IMR-90 (cell line): ENCODE data around the gene HSPA12A. TPM values are rescaled to one million over a fixed set of nuclear protein-coding genes. Genes with fewer than 3 reads are reported as not detected.

Source experiments
- ATAC-seq: fragments of 200-7000 bp; cut with Tn5 transposase; 2 replicates; pipeline ENCODE4 v1.9.1; 2020; ENCODE audit warnings: low read depth, mild to moderate bottlenecking, moderate library complexity
- BruUV-seq: library from RNA; stranded (reverse); fragments of 400-500 nt; replicated peaks from 2 replicates; lab custom pipeline; 2021; lab: Mats Ljungman, UMichigan
- CTCF ChIA-PET: fragments of 300-600 bp; formaldehyde crosslinking; extraction: SDS; loops from one replicate; lab custom pipeline; 2021; ENCODE audit warnings: antibody characterized with exemption; lab: Yijun Ruan, JAX
- POLR2A ChIA-PET: fragments of 300-600 bp; sonication (Branson Sonifier 250); formaldehyde crosslinking; loops from one replicate; lab custom pipeline; 2022; ENCODE audit warnings: antibody characterized with exemption; ENCODE audit not compliant: unreplicated experiment; lab: Charles Lee
- DNase-seq: peaks from one replicate; pipeline ENCODE4 v3.0.0; 2013
- H2AFZ ChIP-seq: replicated peaks from 2 replicates; pipeline ENCODE3; 2013; ENCODE audit warnings: low read length, mild to moderate bottlenecking; ENCODE audit not compliant: poor library complexity
- H2AK5ac ChIP-seq: 2 replicates; pipeline ENCODE4 v1.6.1; 2013; ENCODE audit warnings: low read depth, low read length, inconsistent platforms
- H2AK9ac ChIP-seq: replicated peaks from 2 replicates; pipeline ENCODE3; 2013; ENCODE audit warnings: mild to moderate bottlenecking, low read depth, low read length, moderate library complexity; ENCODE audit not compliant: poor library complexity
- H2BK120ac ChIP-seq: 2 replicates; pipeline ENCODE4 v1.6.1; 2013; ENCODE audit warnings: low read depth, low read length, inconsistent platforms
- H2BK15ac ChIP-seq: 3 replicates; pipeline ENCODE4 v1.6.1; 2013; ENCODE audit warnings: low read depth, low read length, inconsistent platforms
- H2BK20ac ChIP-seq: 2 replicates; pipeline ENCODE4 v1.6.1; 2013; ENCODE audit warnings: low read depth, mild to moderate bottlenecking, inconsistent platforms, low read length, moderate library complexity
- H2BK5ac ChIP-seq: 2 replicates; pipeline ENCODE4 v1.6.1; 2013; ENCODE audit warnings: mild to moderate bottlenecking, low read depth, low read length, inconsistent platforms; ENCODE audit not compliant: poor library complexity, severe bottlenecking
- H3K14ac ChIP-seq: replicated peaks from 2 replicates; pipeline ENCODE4 v1.6.1; 2013; ENCODE audit warnings: low read depth, low read length, inconsistent platforms
- H3K18ac ChIP-seq: 2 replicates; pipeline ENCODE4 v1.6.1; 2013; ENCODE audit warnings: low read depth, low read length, control low read depth
- H3K23ac ChIP-seq: 2 replicates; pipeline ENCODE4 v1.6.1; 2013; ENCODE audit warnings: low read depth, low read length, inconsistent platforms
- H3K27ac ChIP-seq: 2 replicates; pipeline ENCODE4 v1.5.1; 2013; ENCODE audit warnings: mild to moderate bottlenecking, control low read depth, low read length; ENCODE audit not compliant: insufficient read depth
- H3K27me3 ChIP-seq: 2 replicates; pipeline ENCODE4 v1.6.1; 2013; ENCODE audit warnings: low read length; ENCODE audit not compliant: control insufficient read depth, insufficient read depth
- H3K36me3 ChIP-seq: 2 replicates; pipeline ENCODE4 v1.6.1; 2013; ENCODE audit warnings: low read length, mixed read lengths; ENCODE audit not compliant: control insufficient read depth, insufficient read depth
- H3K4ac ChIP-seq: 2 replicates; pipeline ENCODE4 v1.6.1; 2013; ENCODE audit warnings: low read depth, low read length, inconsistent platforms
- H3K4me1 ChIP-seq: 2 replicates; pipeline ENCODE4 v1.6.1; 2013; ENCODE audit warnings: low read length, mixed read lengths; ENCODE audit not compliant: control insufficient read depth, insufficient read depth
- H3K4me2 ChIP-seq: 2 replicates; pipeline ENCODE4 v1.6.1; 2013; ENCODE audit warnings: low read depth, mild to moderate bottlenecking, control low read depth, low read length, moderate library complexity
- H3K4me3 ChIP-seq: 2 replicates; pipeline ENCODE4 v1.5.1; 2013; ENCODE audit warnings: low read depth, mild to moderate bottlenecking, control low read depth, low read length, moderate library complexity; ENCODE audit not compliant: insufficient read depth
- H3K56ac ChIP-seq: 2 replicates; pipeline ENCODE4 v1.6.1; 2013; ENCODE audit warnings: low read length, inconsistent platforms; ENCODE audit not compliant: insufficient read depth; ENCODE audit errors: extremely low read depth
- H3K79me1 ChIP-seq, 2 experiments: 2 replicates each; pipeline ENCODE4 v1.6.1; 2013; ENCODE audit warnings: low read length in 2 of 2, inconsistent platforms in 1 of 2, low read depth in 1 of 2
- H3K9ac ChIP-seq: 2 replicates; pipeline ENCODE4 v1.6.1; 2013; ENCODE audit warnings: low read depth, low read length, control low read depth
- H3K9me1 ChIP-seq: 2 replicates; pipeline ENCODE4 v1.6.1; 2013; ENCODE audit warnings: low read length, inconsistent platforms; ENCODE audit not compliant: insufficient read depth
- H3K9me3 ChIP-seq: 2 replicates; pipeline ENCODE4 v1.6.1; 2013; ENCODE audit warnings: low read length; ENCODE audit not compliant: control insufficient read depth, insufficient read depth
- H4K20me1 ChIP-seq: 2 replicates; pipeline ENCODE4 v1.6.1; 2013; ENCODE audit warnings: low read length, inconsistent platforms; ENCODE audit not compliant: insufficient read depth
- H4K5ac ChIP-seq: 2 replicates; pipeline ENCODE4 v1.6.1; 2013; ENCODE audit warnings: mild to moderate bottlenecking, low read depth, low read length, control low read depth
- H4K8ac ChIP-seq, 2 experiments: 2 replicates each; pipeline ENCODE4 v1.6.1; 2013; ENCODE audit warnings: low read depth in 2 of 2, low read length in 2 of 2, control low read depth in 1 of 2, inconsistent platforms in 1 of 2
- H4K91ac ChIP-seq: 2 replicates; pipeline ENCODE4 v1.6.1; 2013; ENCODE audit warnings: low read depth, low read length, inconsistent platforms; ENCODE audit not compliant: insufficient read depth
- BHLHE40 ChIP-seq: fragments of 150-350 bp; IDR thresholded peaks from 2 replicates; pipeline ENCODE4 v1.6.1; 2016; ENCODE audit warnings: mild to moderate bottlenecking, low read depth, low read length
- CHD1 ChIP-seq: IDR thresholded peaks from 2 replicates; pipeline ENCODE4 v1.6.1; 2012; ENCODE audit warnings: low read depth, low read length, improper control_type of control experiment
- CTCF ChIP-seq: conservative IDR thresholded peaks from 2 replicates; pipeline ENCODE4 v1.5.1; 2012; ENCODE audit warnings: mild to moderate bottlenecking, low read depth, low read length, improper control_type of control experiment
- ELK1 ChIP-seq: fragments of 150-350 bp; IDR thresholded peaks from 2 replicates; pipeline ENCODE4 v1.6.1; 2016; ENCODE audit warnings: low read depth, mild to moderate bottlenecking, low read length, moderate library complexity, borderline replicate concordance
- FOS ChIP-seq: fragments of 150-350 bp; IDR thresholded peaks from 2 replicates; pipeline ENCODE4 v1.6.1; 2016; ENCODE audit warnings: low read depth, low read length
- MAFK ChIP-seq: IDR thresholded peaks from 2 replicates; pipeline ENCODE4 v1.6.1; 2012; ENCODE audit warnings: low read depth, low read length, improper control_type of control experiment
- NFE2L2 ChIP-seq: fragments of 150-350 bp; IDR thresholded peaks from 2 replicates; pipeline ENCODE4 v1.6.1; 2016; ENCODE audit warnings: low read depth, mild to moderate bottlenecking, low read length
- POLR2A ChIP-seq: IDR thresholded peaks from 2 replicates; pipeline ENCODE4 v1.6.1; 2012; ENCODE audit warnings: mild to moderate bottlenecking, low read depth, low read length
- RCOR1 ChIP-seq: IDR thresholded peaks from 2 replicates; pipeline ENCODE4 v1.6.1; 2012; ENCODE audit warnings: mild to moderate bottlenecking, low read length, improper control_type of control experiment; ENCODE audit not compliant: insufficient replicate concordance
- RFX5 ChIP-seq: IDR thresholded peaks from 2 replicates; pipeline ENCODE4 v1.8.0; 2012; ENCODE audit warnings: low read depth, mild to moderate bottlenecking, low read length, moderate library complexity
- WGBS, 2 experiments: methylation state at CpG; one replicate each; pipeline versions ENCODE4 v1.1.5 to v1.1.7; 2013; ENCODE audit warnings: missing lambda C conversion rate in 2 of 2; ENCODE audit not compliant: insufficient read length in 1 of 2; ENCODE audit errors: extremely low coverage in 2 of 2; 5-methylcytosine and 5-hydroxymethylcytosine counted together
- dilution Hi-C: fragments of 300-500 bp; cut with HindIII; formaldehyde crosslinking; loops from one replicate; pipeline ENCODE4 v1.14.3; 2018; ENCODE audit warnings: low sequenced_read_pairs; ENCODE audit not compliant: unreplicated experiment
- in situ Hi-C: fragments of 300-500 bp; cut with MboI; formaldehyde crosslinking; loops from 3 replicates; pipeline ENCODE4 v1.14.3; 2019; ENCODE audit warnings: low sequenced_read_pairs, inconsistent platforms, mixed read lengths
- intact Hi-C: fragments of 100-400 bp; cut with micrococcal nuclease; formaldehyde crosslinking; loops from 2 replicates; pipeline ENCODE4 v1.10.0; 2022
- polyA plus RNA-seq, 3 experiments: library from polyadenylated mRNA; depleted of rRNA; stranded (reverse); fragments of >200 nt; gene quantifications; 2 replicates each; pipeline ENCODE4 v1.2.3, GENCODE V29; 2012; ENCODE audit warnings: low replicate concordance in 1 of 3
- total RNA-seq: library from RNA; depleted of rRNA; stranded (reverse); fragments of >200 nt; gene quantifications from 2 replicates; pipeline ENCODE4 v1.2.3, GENCODE V29; 2012

Gene HSPA12A
- total and polyA plus RNA-seq, 2 of the 4 experiments (the other 2 are of a cell fraction): 16.1 to 16.7 TPM

- no TSS peak for BruUV-seq
- WGBS, 2 experiments: no CpG with 5 or more reads among the region's 4 CpGs
- intact Hi-C loops: loop anchor here (2.0 kb wide), 1 partner anchor 485 kb away; no protein-coding TSS in a partner anchor
Measured at GRCh38 chr10:116689744-116690143, 52.6 kb downstream of the HSPA12A start.

More at GRCh38 chr10:116689744-116690143, 52.6 kb downstream of the HSPA12A start:
- no peak for ATAC-seq
- Histone ChIP-seq H4K91ac (no peak overlapping the region), H2AFZ (no peak overlapping the region), H2BK5ac (no peak overlapping the region), H3K18ac (no peak overlapping the region), H3K4ac (no peak overlapping the region), H2BK120ac (no peak overlapping the region), H3K9me3 (no peaks in the 10 kb centered on the region), H3K27me3 (no peaks in the 10 kb centered on the region), H2BK15ac (no peak overlapping the region), H3K14ac (no peak overlapping the region), H3K79me1 (0 out of 4 replicates have a peak, but pooled peaks cover 0 to 3% of the 10 kb centered on the region in 2 experiments), H3K56ac (no peak overlapping the region), H2BK20ac (no peak overlapping the region), H3K27ac (no peak overlapping the region), H3K9ac (no peak overlapping the region), H3K9me1 (peaks cover 9% of the 10 kb centered on the region), H3K4me2 (no peak overlapping the region), H2AK9ac (no peak overlapping the region), H2AK5ac (no peak overlapping the region), H3K23ac (no peak overlapping the region), H3K4me1 (peaks cover 20% of the 10 kb centered on the region), H3K36me3 (no peaks in the 10 kb centered on the region), H4K8ac (no peak overlapping the region), H4K20me1 (no peaks in the 10 kb centered on the region), H4K5ac (no peak overlapping the region), H3K4me3 (no peak overlapping the region)
- in situ Hi-C loops: no loop called here
- dilution Hi-C loops: loop anchor here (25.0 kb wide), 1 partner anchor 98 kb away; no protein-coding TSS in a partner anchor
- DNase-seq: no peak
- ChIA-PET CTCF (interaction anchor here (0.6 to 4.9 kb wide), 3 partner anchors 35 to 487 kb away, joined by 3 to 39 read pairs (median 3); no protein-coding TSS in a partner anchor), POLR2A (no interaction called here)
- no peak for TF ChIP-seq RFX5
- TF ChIP-seq RCOR1: no peak
- TF ChIP-seq NFE2L2: no peak
- TF ChIP-seq ELK1: no peak
- no peak for TF ChIP-seq FOS
- no peak for TF ChIP-seq POLR2A
- no peak for TF ChIP-seq CTCF
- no peak for TF ChIP-seq MAFK
- no peak for TF ChIP-seq CHD1
- no peak for TF ChIP-seq BHLHE40
